ENCODE measurements around the gene GLCE. TPM values are rescaled to one million over a fixed set of nuclear protein-coding genes. Genes with fewer than 3 reads are reported as not detected.

Gene GLCE
- polyA plus RNA-seq (ENCODE audit: insufficient read length), result 51.8 TPM
- long read RNA-seq, donor 1, full-length matches to known transcripts, result 12 of 12 reads
- long read RNA-seq, donor 1, partial matches to known transcripts, result 0 of 12 reads
- long read RNA-seq, donor 1, other reads (novel, unspliced or antisense), result 0 of 12 reads
- long read RNA-seq, donor 2, full-length matches to known transcripts, result 8 of 17 reads
- long read RNA-seq, donor 2, partial matches to known transcripts, result 9 of 17 reads
- long read RNA-seq, donor 2, other reads (novel, unspliced or antisense), result 0 of 17 reads
- long read RNA-seq, donor 3, full-length matches to known transcripts, result 12 of 12 reads
- long read RNA-seq, donor 3, partial matches to known transcripts, result 0 of 12 reads
- long read RNA-seq, donor 3, other reads (novel, unspliced or antisense), result 0 of 12 reads
- long read RNA-seq, donor 4, result 0 reads
- long read RNA-seq, donor 5, full-length matches to known transcripts, result 14 of 41 reads
- long read RNA-seq, donor 5, partial matches to known transcripts, result 27 of 41 reads
- long read RNA-seq, donor 5, other reads (novel, unspliced or antisense), result 0 of 41 reads
- long read RNA-seq, donor 6, full-length matches to known transcripts, result 9 of 9 reads
- long read RNA-seq, donor 6, partial matches to known transcripts, result 0 of 9 reads
- long read RNA-seq, donor 6, other reads (novel, unspliced or antisense), result 0 of 9 reads
- long read RNA-seq, donor 7, full-length matches to known transcripts, result 16 of 67 reads
- long read RNA-seq, donor 7, partial matches to known transcripts, result 43 of 67 reads
- long read RNA-seq, donor 7, other reads (novel, unspliced or antisense), result 8 of 67 reads
- long read RNA-seq, donor 8, full-length matches to known transcripts, result 5 of 5 reads
- long read RNA-seq, donor 8, partial matches to known transcripts, result 0 of 5 reads
- long read RNA-seq, donor 8, other reads (novel, unspliced or antisense), result 0 of 5 reads

- peak; percentile 97 for DNase-seq
Measured at GRCh38 chr15:69160141-69160993, at the start of gene GLCE. GLCE (plus strand) TSS chr15:69160635; CDS start chr15:69255807, 95,172 bp downstream.

- DNase-seq, result peak; percentile 56
Measured at GRCh38 chr15:69114331-69114928, 46.0 kb upstream of the GLCE start.

- no peak for DNase-seq
Measured at GRCh38 chr15:69115031-69115430, 45.4 kb upstream of the GLCE start.

- no peak for DNase-seq
Measured at GRCh38 chr15:69116391-69116790, 44.0 kb upstream of the GLCE start.

GRCh38 chr15:69117431-69117871 is 43.0 kb upstream of the GLCE start:
- DNase-seq, result no peak

- DNase-seq, result no peak
Measured at GRCh38 chr15:69118089-69118488, 42.3 kb upstream of the GLCE start.

GRCh38 chr15:69119001-69119400 is 41.4 kb upstream of the GLCE start:
- no peak for DNase-seq

- DNase-seq, result no peak
Measured at GRCh38 chr15:69119683-69120395, 40.6 kb upstream of the GLCE start.

GRCh38 chr15:69120732-69121131 is 39.7 kb upstream of the GLCE start:
- DNase-seq, result no peak

GRCh38 chr15:69121198-69121828 is 39.1 kb upstream of the GLCE start:
- no peak for DNase-seq

- DNase-seq, result no peak
Measured at GRCh38 chr15:69125236-69125635, 35.2 kb upstream of the GLCE start.

GRCh38 chr15:69126054-69126469 is 34.4 kb upstream of the GLCE start:
- no peak for DNase-seq

- no peak for DNase-seq
Measured at GRCh38 chr15:69127306-69127705, 33.1 kb upstream of the GLCE start.

GRCh38 chr15:69128667-69129311 is 31.6 kb upstream of the GLCE start:
- no peak for DNase-seq

- DNase-seq, result no peak
Measured at GRCh38 chr15:69131362-69132220, 28.8 kb upstream of the GLCE start.

GRCh38 chr15:69132430-69132829 is 28.0 kb upstream of the GLCE start:
- no peak for DNase-seq

- DNase-seq, result no peak
Measured at GRCh38 chr15:69132977-69133861, 27.2 kb upstream of the GLCE start.
